Kidney (tissue), 14 donors: ENCODE data around the gene TMEM170B. TPM values are rescaled to one million over a fixed set of nuclear protein-coding genes. Genes with fewer than 3 reads are reported as not detected.
A peak's percentile ranks its signal among the peaks of the same experiment; 100 is the strongest.

Source experiments
- DNase-seq, 5 donors: peaks; one replicate each; pipeline ENCODE4 v3.0.0-alpha.2; 2013 to 2020
- FAIRE-seq: peaks from 2 replicates; lab custom pipeline; 2012; peaks lifted over from hg19 to GRCh38; lab: Jason Lieb, UNC
- H3K27ac ChIP-seq, 2 donors: one replicate each; pipeline ENCODE4 v1.7.0; 2013; ENCODE audit warnings: low read depth in 2 of 2, low read length in 2 of 2, inconsistent platforms in 1 of 2
- H3K27me3 ChIP-seq: one replicate; pipeline ENCODE4 v1.7.1; 2013; ENCODE audit warnings: low read length, inconsistent platforms; ENCODE audit not compliant: control insufficient read depth, insufficient read depth
- H3K36me3 ChIP-seq, 3 donors: one replicate each; pipeline versions ENCODE4 v1.7.0 to v1.7.1; 2013; ENCODE audit warnings: low read length in 3 of 3, control low read depth in 1 of 3, inconsistent platforms in 1 of 3; ENCODE audit not compliant: insufficient read depth in 3 of 3, control insufficient read depth in 2 of 3
- H3K4me1 ChIP-seq, 3 donors: one replicate each; pipeline versions ENCODE4 v1.7.0 to v1.7.1; 2013; ENCODE audit warnings: low read length in 3 of 3, inconsistent platforms in 1 of 3, low read depth in 1 of 3; ENCODE audit not compliant: control insufficient read depth in 2 of 3, insufficient read depth in 2 of 3
- H3K4me3 ChIP-seq, 3 donors: one replicate each; pipeline versions ENCODE4 v1.7.0 to v1.8.1; 2013; ENCODE audit warnings: low read length in 3 of 3, control low read depth in 1 of 3, inconsistent platforms in 1 of 3
- H3K9ac ChIP-seq, 3 donors: one replicate each; pipeline versions ENCODE4 v1.7.0 to v1.7.1; 2013; ENCODE audit warnings: low read length in 3 of 3, control low read depth in 1 of 3, inconsistent platforms in 1 of 3
- H3K9me3 ChIP-seq, 3 donors: one replicate each; pipeline versions ENCODE4 v1.7.0 to v1.7.1; 2013; ENCODE audit warnings: low read length in 3 of 3, control low read depth in 1 of 3, inconsistent platforms in 1 of 3; ENCODE audit not compliant: control insufficient read depth in 2 of 3, insufficient read depth in 1 of 3
- intact Hi-C: fragments of 100-400 bp; cut with DNase I; formaldehyde crosslinking; loops from one replicate; pipeline ENCODE4 v1.11.1; 2022
- polyA plus RNA-seq: library from polyadenylated mRNA; stranded (reverse); fragments of 350-450 nt; fragmentation: Illumina TruSeq; extraction: RNeasy Lipid Tissue Mini Kit (QIAGEN cat#74804); gene quantifications from one replicate; pipeline ENCODE4 v1.2.3, GENCODE V29; 2014; ENCODE audit warnings: low read depth, low replicate concordance; ENCODE audit not compliant: insufficient read depth
- total RNA-seq: library from RNA; stranded (reverse); fragmentation: NEBNext Ultra II Directional; extraction: Animal tissue kit (Norgen Biotek cat#: 25700); gene quantifications from one replicate; pipeline ENCODE4 v1.2.1, GENCODE V29; 2021
- TF ChIP-seq, protein P1 (sequence below): IDR thresholded peaks from 3 replicates; pipeline ENCODE4 v1.5.1; 2012; ENCODE audit warnings: mild to moderate bottlenecking, moderate library complexity, borderline replicate concordance; ENCODE audit not compliant: insufficient read depth; ENCODE audit errors: extremely low read depth
- donor health status: control.
- donor health status: control.
- donor health status: control.
- donor health status: control.
- donor health status: control.
- donor health status: DM: yes; HTN: yes; CAD: no.
- donor health status: Normal renal cell carcinoma (clear cell type).

Gene TMEM170B
- total and polyA plus RNA-seq, 2 donors from 2014 or later, result 2.7 to 3.7 TPM

DNA sequence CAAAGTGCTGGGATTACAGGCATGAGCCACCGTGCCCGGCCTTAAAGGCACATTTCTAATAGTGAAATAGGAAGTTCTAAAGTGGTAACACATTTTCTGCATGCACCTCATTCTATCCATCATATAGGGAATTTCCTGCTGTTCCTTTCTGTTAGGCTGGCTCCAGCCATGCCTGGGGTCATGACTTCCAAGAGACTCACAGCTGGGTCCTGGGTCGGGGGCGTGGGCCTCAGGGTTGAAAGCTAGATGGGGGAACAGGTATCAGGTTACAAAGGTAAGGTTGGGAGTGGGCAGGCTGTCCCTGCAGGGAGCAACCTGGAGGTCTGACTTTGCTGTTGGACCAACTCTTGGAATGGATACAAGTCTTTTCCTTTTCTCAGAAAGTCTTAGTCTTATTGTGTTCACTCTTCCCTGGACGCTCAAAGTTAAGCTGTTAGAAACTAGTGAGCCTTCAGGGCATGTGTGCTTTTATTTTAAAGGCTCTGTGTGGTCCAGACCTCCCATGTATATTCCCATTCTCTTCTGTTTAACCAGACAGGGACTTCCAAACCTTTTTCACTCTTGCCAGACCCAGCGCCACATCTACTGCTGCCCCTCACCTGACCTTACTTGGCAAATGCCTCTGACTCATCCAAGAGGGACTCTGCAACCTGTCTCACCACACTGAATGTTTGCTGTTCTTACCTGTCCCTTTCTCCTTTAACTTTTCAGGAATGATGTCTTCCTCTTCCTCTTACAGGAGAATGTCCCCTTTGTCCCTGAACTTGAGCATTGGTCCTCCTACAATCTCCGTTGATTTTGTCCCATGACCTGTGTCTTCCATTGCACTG, 64.4 kb downstream of the TMEM170B start:
- Histone ChIP-seq H3K36me3 (no peaks in the 10 kb centered on the region), H3K27ac (no peak overlapping the region), H3K27me3 (no peaks in the 10 kb centered on the region), H3K9me3 (no peaks in the 10 kb centered on the region), H3K4me3 (no peak overlapping the region), H3K4me1 (peaks cover 0 to 23% (median 7%) of the 10 kb centered on the region in 3 donors), H3K9ac (no peak overlapping the region)
- TF ChIP-seq, protein P1, sequence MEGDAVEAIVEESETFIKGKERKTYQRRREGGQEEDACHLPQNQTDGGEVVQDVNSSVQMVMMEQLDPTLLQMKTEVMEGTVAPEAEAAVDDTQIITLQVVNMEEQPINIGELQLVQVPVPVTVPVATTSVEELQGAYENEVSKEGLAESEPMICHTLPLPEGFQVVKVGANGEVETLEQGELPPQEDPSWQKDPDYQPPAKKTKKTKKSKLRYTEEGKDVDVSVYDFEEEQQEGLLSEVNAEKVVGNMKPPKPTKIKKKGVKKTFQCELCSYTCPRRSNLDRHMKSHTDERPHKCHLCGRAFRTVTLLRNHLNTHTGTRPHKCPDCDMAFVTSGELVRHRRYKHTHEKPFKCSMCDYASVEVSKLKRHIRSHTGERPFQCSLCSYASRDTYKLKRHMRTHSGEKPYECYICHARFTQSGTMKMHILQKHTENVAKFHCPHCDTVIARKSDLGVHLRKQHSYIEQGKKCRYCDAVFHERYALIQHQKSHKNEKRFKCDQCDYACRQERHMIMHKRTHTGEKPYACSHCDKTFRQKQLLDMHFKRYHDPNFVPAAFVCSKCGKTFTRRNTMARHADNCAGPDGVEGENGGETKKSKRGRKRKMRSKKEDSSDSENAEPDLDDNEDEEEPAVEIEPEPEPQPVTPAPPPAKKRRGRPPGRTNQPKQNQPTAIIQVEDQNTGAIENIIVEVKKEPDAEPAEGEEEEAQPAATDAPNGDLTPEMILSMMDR, result no peak
- FAIRE-seq, result no peak
- no peak for DNase-seq
- intact Hi-C loops, result no loop called here

DNA sequence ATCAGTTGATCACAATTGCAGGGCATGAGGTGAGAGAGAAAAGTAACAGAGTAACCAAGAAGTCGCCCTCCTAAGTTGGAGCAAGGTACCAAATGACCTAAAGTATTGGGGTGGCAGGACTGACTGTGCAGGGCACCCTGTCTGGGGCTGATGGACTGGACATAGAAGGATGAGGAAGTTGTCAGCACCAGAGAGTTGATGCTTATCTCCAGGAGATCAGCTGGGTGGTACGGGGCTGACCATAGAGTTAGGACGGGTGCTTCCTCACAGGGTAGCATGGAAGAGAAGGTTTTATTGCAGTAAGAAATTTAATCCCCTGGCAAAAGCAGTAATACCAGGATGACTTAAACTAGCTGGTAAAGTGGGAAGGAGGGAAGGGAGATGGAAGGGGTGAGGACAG, 66.7 kb downstream of the TMEM170B start:
- no peak overlapping the region for H3K27ac ChIP-seq

DNA sequence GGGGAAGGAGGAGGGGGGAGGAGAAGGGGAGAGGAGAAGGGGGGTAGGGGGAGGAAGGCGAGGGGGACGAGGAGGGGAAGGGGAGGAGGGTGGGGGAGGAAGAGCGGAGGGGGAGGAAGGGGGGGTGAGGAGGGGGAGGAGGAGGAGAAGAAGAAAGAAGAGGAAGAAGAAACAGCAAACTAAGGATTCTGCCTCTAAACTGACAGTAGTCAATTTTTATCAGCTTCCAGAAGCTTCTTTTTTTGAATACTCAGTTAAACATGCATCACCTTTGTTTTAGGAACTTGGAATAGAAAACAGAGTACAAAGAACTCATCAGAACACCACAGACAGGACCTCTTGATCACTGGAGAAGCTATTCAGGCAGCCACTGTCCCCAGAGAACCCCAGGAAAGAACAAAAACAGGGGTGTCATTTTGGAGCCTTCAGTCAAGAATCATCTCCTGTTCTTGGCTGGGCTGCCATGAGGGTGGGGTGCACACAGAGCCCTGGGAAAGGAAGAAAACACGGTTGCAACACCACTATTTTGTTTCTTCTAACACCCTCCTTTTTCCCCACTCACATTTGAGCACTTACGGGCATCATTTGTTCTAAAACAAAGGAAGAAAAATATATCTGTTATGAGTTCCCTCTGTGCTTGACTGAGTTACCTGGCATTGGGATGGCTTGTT, 67.4 kb downstream of the TMEM170B start:
- no peak overlapping the region for H3K4me3 ChIP-seq
- FAIRE-seq (no peak), DNase-seq (no peak)
- peaks cover 0 to 41% (median 22%) of the 10 kb centered on the region in 3 donors for H3K4me1 ChIP-seq
- TF ChIP-seq, protein P1, result no peak
- no peaks in the 10 kb centered on the region for H3K36me3 ChIP-seq
- H3K9ac ChIP-seq, result no peak overlapping the region
- intact Hi-C loops, result no loop called here
- H3K27ac ChIP-seq, result peak overlapping the region; percentile 43 to 45
- no peaks in the 10 kb centered on the region for H3K9me3 ChIP-seq
- no peaks in the 10 kb centered on the region for H3K27me3 ChIP-seq

More for the DNA sequence above, 66.7 kb downstream of the TMEM170B start:
- intact Hi-C loops, result no loop called here
- H3K27me3 ChIP-seq, result no peaks in the 10 kb centered on the region
- TF ChIP-seq, protein P1, result no peak
- H3K4me1 ChIP-seq, result peaks cover 0 to 39% (median 16%) of the 10 kb centered on the region in 3 donors
- FAIRE-seq (no peak), DNase-seq (no peak)
- no peak overlapping the region for H3K4me3 ChIP-seq
- H3K9ac ChIP-seq, result no peak overlapping the region
- no peaks in the 10 kb centered on the region for H3K36me3 ChIP-seq
- H3K9me3 ChIP-seq, result no peaks in the 10 kb centered on the region
